Transverse colon (tissue), 4 donors: ENCODE results near the gene PBX4.

Source experiments
- EP300 ChIP-seq: sonication (generic); formaldehyde crosslinking; IDR thresholded peaks from one replicate; pipeline ENCODE4 v1.6.1; 2017; ENCODE audit warnings: antibody characterized with exemption, low read depth
- POLR2A ChIP-seq: fragments of 450-650 bp; IDR thresholded peaks from one replicate; pipeline ENCODE4 v1.6.1; 2016; ENCODE audit warnings: antibody characterized with exemption, mild to moderate bottlenecking, moderate library complexity
- POLR2AphosphoS5 ChIP-seq, 3 donors: sonication (generic); formaldehyde crosslinking; IDR thresholded peaks; one replicate each; pipeline ENCODE4 v1.6.1; 2016; ENCODE audit warnings: antibody characterized with exemption in 3 of 3
- TF ChIP-seq, protein P1 (sequence below), 5 experiments: fragments of 200-600 bp in 3 of 5; fragments of 450-650 bp in 2 of 5; sonication (generic) in 3 of 5; IDR thresholded peaks; 1 replicate in 2 of 5; 2 replicates in 3 of 5; pipeline ENCODE4 v1.5.1; 2016 to 2017; ENCODE audit warnings: antibody characterized with exemption in 5 of 5, inconsistent platforms in 3 of 5, mild to moderate bottlenecking in 2 of 5, moderate library complexity in 1 of 5

DNA sequence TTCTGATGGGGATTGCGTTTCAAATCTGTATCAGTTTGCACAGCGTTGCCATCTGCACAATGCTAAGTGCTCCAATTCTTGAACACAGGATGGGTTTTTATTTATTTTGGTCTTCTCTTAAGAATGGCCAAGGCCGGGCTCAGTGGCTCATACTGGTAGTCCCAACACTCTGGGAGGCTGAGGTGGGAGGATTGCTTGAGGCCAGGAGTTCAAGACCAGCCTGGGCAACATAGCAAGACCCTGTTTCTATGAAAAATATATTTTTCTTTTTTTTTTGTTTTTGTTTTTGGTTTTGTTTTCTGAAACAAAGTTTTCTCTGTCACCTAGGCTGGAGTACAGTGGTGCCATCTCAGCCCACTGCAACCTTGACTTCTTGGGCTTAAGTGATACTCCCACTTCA is 95.3 kb downstream of the PBX4 start:
- TF ChIP-seq, protein P1, sequence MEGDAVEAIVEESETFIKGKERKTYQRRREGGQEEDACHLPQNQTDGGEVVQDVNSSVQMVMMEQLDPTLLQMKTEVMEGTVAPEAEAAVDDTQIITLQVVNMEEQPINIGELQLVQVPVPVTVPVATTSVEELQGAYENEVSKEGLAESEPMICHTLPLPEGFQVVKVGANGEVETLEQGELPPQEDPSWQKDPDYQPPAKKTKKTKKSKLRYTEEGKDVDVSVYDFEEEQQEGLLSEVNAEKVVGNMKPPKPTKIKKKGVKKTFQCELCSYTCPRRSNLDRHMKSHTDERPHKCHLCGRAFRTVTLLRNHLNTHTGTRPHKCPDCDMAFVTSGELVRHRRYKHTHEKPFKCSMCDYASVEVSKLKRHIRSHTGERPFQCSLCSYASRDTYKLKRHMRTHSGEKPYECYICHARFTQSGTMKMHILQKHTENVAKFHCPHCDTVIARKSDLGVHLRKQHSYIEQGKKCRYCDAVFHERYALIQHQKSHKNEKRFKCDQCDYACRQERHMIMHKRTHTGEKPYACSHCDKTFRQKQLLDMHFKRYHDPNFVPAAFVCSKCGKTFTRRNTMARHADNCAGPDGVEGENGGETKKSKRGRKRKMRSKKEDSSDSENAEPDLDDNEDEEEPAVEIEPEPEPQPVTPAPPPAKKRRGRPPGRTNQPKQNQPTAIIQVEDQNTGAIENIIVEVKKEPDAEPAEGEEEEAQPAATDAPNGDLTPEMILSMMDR (IDR thresholded peaks at IDR 0.05): no peak
- TF ChIP-seq POLR2AphosphoS5 (IDR thresholded peaks at IDR 0.05): no peak
- TF ChIP-seq EP300: no peak
- no peak for TF ChIP-seq POLR2A
